ENCODE measurements around the gene MPND. TPM values are rescaled to one million over a fixed set of nuclear protein-coding genes. Genes with fewer than 3 reads are reported as not detected.

Gene MPND
- total RNA-seq, 6 experiments from 2014 or later, result 11.7 to 15.0 (median 12.1) TPM

DNA sequence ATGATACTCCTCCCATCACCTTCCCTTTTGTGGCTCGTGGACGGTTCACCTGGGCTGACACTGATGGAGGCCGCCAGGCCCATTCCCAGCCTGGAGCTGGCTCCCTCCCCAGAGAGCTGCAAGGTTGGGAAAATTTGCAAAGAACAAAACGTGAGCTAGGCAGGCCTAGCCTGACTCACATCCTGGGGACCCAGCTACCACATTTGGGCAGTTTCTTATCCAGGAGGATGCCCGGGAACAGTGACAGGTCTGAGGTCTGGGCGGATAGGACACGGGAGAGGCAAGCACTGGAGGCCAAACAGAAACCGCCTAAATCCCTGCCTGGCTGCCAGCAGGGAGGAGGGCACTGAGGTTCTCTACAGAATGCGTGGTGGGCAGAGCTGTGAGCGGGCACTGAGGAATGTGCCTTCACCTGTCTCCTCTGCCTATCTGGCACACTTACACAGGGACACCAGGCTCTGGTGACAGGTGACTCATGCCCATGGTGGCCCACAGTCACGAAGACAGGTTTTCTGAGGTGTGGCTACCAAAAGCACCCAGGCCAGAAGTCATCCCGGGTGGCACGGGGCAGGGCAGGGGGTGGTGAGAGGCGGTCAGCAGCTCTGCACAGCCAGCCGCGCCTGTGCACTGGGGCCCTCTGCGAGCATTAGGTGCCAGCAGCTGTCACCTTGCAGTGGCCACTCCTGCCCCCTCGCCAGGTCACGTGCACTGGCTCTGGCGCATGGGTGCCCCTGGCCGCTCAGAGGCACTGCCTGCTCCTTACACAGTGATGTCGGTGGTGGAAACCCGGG, 33.8 kb downstream of the MPND start:
- Mint-ChIP-seq H3K4me3 (peak overlapping the region; percentile 64), H3K27ac (peak overlapping the region; percentile 98), H3K27me3 (ENCODE audit: insufficient read depth) (peaks cover 1% of the 10 kb centered on the region; the same call in 1 of the 2 replicates), H3K9me3 (no peaks in the 10 kb centered on the region), H3K36me3 (ENCODE audit: low read depth) (no peaks in the 10 kb centered on the region), H3K4me1 (ENCODE audit: low read depth) (peaks cover 65% of the 10 kb centered on the region)
- DNase-seq, result peak; percentile 19
- no peak for TF ChIP-seq CTCF (IDR thresholded peaks at IDR 0.05)

DNA sequence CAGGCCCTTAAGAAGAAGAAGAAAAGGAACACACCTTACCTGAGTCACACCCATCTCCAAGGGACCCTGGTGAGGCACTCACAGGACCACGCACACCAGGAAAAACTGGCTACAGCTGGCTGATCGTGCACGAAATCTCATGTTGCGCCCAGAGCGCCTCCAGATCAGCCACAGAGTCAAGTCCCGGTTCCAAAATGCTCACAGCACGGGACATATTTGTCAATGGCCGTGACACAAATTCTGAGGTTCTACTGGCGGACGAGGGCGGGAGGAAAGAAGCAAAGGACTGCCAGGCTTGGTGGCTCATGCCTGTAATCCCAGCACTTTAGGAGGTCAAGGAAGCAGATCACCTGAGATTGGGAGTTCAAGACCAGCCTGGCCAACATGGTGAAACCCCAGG, 35.5 kb downstream of the MPND start:
- TF ChIP-seq CTCF (IDR thresholded peaks at IDR 0.05), result no peak
- Mint-ChIP-seq H3K4me1 (ENCODE audit: low read depth) (peaks cover 50% of the 10 kb centered on the region), H3K27ac (no peak overlapping the region), H3K9me3 (no peaks in the 10 kb centered on the region), H3K36me3 (ENCODE audit: low read depth) (no peaks in the 10 kb centered on the region), H3K4me3 (no peak overlapping the region), H3K27me3 (ENCODE audit: insufficient read depth) (peaks cover 1% of the 10 kb centered on the region; the same call in 1 of the 2 replicates)
- no peak for DNase-seq

GRCh38 chr19:4379383-4380253, 36.3 kb downstream of the MPND start:
- peaks cover 1% of the 10 kb centered on the region; the same call in 1 of the 2 replicates for H3K27me3 Mint-ChIP-seq (ENCODE audit: insufficient read depth)
- no peak for DNase-seq
- TF ChIP-seq CTCF (IDR thresholded peaks at IDR 0.05), result no peak
- H3K36me3 Mint-ChIP-seq (ENCODE audit: low read depth), result no peaks in the 10 kb centered on the region
- H3K4me1 Mint-ChIP-seq (ENCODE audit: low read depth), result peaks cover 44% of the 10 kb centered on the region
- peak overlapping the region; percentile 51; the same call in 1 of the 2 replicates for H3K27ac Mint-ChIP-seq
- no peaks in the 10 kb centered on the region for H3K9me3 Mint-ChIP-seq
- no peak overlapping the region for H3K4me3 Mint-ChIP-seq

GRCh38 chr19:4380254-4380727, 36.9 kb downstream of the MPND start:
- no peak for TF ChIP-seq CTCF (IDR thresholded peaks at IDR 0.05)
- Mint-ChIP-seq H3K9me3 (no peaks in the 10 kb centered on the region), H3K27me3 (ENCODE audit: insufficient read depth) (peaks cover 1% of the 10 kb centered on the region; the same call in 1 of the 2 replicates), H3K4me3 (no peak overlapping the region), H3K4me1 (ENCODE audit: low read depth) (peaks cover 39% of the 10 kb centered on the region), H3K36me3 (ENCODE audit: low read depth) (no peaks in the 10 kb centered on the region), H3K27ac (peak overlapping the region; percentile 51; the same call in 1 of the 2 replicates)
- DNase-seq, result no peak

- Mint-ChIP-seq H3K36me3 (ENCODE audit: low read depth) (no peaks in the 10 kb centered on the region; the same call in 1 of the 2 replicates), H3K9me3 (no peaks in the 10 kb centered on the region), H3K4me3 (no peak overlapping the region), H3K27me3 (ENCODE audit: insufficient read depth) (no peaks in the 10 kb centered on the region), H3K4me1 (ENCODE audit: low read depth) (peaks cover 15% of the 10 kb centered on the region), H3K27ac (peak overlapping the region; percentile 46; the same call in 1 of the 2 replicates)
- no peak for DNase-seq
- no peak for TF ChIP-seq CTCF (IDR thresholded peaks at IDR 0.05)
These were observed 42.1 kb downstream of the MPND start for GRCh38 chr19:4385291-4386040.
